A673 (cell line): Measurements from ENCODE around the gene BRD8.

Source experiments
- EZH2 ChIP-seq: fragments of 200-600 bp; sonication (generic); IDR thresholded peaks from 2 replicates; pipeline ENCODE4 v1.6.1; 2017; ENCODE audit warnings: borderline replicate concordance, low read depth, mild to moderate bottlenecking, mixed read lengths, antibody characterized with exemption, low read length; ENCODE audit not compliant: poor library complexity, severe bottlenecking
- TF ChIP-seq, protein P1 (sequence below): fragments of 300-800, 200-600 bp; sonication (generic); conservative IDR thresholded peaks from 2 replicates; pipeline ENCODE4 v1.5.1; 2017; ENCODE audit warnings: low read depth, mild to moderate bottlenecking, antibody characterized with exemption, low read length, moderate library complexity, mixed read lengths

- TF ChIP-seq, protein P1, sequence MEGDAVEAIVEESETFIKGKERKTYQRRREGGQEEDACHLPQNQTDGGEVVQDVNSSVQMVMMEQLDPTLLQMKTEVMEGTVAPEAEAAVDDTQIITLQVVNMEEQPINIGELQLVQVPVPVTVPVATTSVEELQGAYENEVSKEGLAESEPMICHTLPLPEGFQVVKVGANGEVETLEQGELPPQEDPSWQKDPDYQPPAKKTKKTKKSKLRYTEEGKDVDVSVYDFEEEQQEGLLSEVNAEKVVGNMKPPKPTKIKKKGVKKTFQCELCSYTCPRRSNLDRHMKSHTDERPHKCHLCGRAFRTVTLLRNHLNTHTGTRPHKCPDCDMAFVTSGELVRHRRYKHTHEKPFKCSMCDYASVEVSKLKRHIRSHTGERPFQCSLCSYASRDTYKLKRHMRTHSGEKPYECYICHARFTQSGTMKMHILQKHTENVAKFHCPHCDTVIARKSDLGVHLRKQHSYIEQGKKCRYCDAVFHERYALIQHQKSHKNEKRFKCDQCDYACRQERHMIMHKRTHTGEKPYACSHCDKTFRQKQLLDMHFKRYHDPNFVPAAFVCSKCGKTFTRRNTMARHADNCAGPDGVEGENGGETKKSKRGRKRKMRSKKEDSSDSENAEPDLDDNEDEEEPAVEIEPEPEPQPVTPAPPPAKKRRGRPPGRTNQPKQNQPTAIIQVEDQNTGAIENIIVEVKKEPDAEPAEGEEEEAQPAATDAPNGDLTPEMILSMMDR = no peak
- no peak for TF ChIP-seq EZH2
Measured at GRCh38 chr5:138159666-138160065, 18.8 kb downstream of the BRD8 start.
